Karpas-422 (cell line): ENCODE results near the gene NCMAP. TPM values are rescaled to one million over a fixed set of nuclear protein-coding genes. Genes with fewer than 3 reads are reported as not detected.

Source experiments
- DNase-seq: peaks from one replicate; pipeline ENCODE4 v3.0.0-alpha.2; 2015
- H2AFZ ChIP-seq: fragments of 200-600 bp; sonication (generic); 2 replicates; pipeline ENCODE4 v1.6.1; 2014; ENCODE audit warnings: antibody characterized with exemption, low read length, mixed read lengths
- H3K27ac ChIP-seq: fragments of 200-600 bp; sonication (generic); 2 replicates; pipeline ENCODE4 v1.5.1; 2014; ENCODE audit warnings: mild to moderate bottlenecking, low read length, moderate library complexity
- H3K27me3 ChIP-seq: fragments of 200-600 bp; sonication (generic); 2 replicates; pipeline ENCODE4 v1.6.1; 2014; ENCODE audit warnings: low read length, mixed read lengths
- H3K36me3 ChIP-seq: fragments of 200-600 bp; sonication (generic); 2 replicates; pipeline ENCODE4 v1.6.1; 2014; ENCODE audit warnings: low read length, mixed read lengths; ENCODE audit not compliant: insufficient read depth
- H3K4me1 ChIP-seq: fragments of 200-600 bp; sonication (generic); 2 replicates; pipeline ENCODE4 v1.6.1; 2014; ENCODE audit warnings: mild to moderate bottlenecking, low read length, mixed read lengths
- H3K4me2 ChIP-seq: fragments of 200-600 bp; sonication (generic); 2 replicates; pipeline ENCODE4 v1.6.1; 2014; ENCODE audit warnings: low read length, low read depth, mild to moderate bottlenecking; ENCODE audit not compliant: poor library complexity, severe bottlenecking
- H3K4me3 ChIP-seq: fragments of 200-600 bp; sonication (generic); 2 replicates; pipeline ENCODE4 v1.5.1; 2014; ENCODE audit warnings: mild to moderate bottlenecking, antibody characterized with exemption, low read length, mixed read lengths
- H3K79me2 ChIP-seq: fragments of 200-600 bp; sonication (generic); 2 replicates; pipeline ENCODE4 v1.6.1; 2014; ENCODE audit warnings: mild to moderate bottlenecking, low read length, mixed read lengths
- H3K9ac ChIP-seq: fragments of 200-600 bp; sonication (generic); 2 replicates; pipeline ENCODE4 v1.6.0; 2014; ENCODE audit warnings: low read length
- H3K9me2 ChIP-seq: fragments of 200-600 bp; sonication (generic), shearing (Covaris generic); replicated peaks from 2 replicates; pipeline ENCODE4 v1.6.0; 2014; ENCODE audit warnings: mild to moderate bottlenecking, low read length, moderate library complexity; ENCODE audit not compliant: insufficient read depth
- H3K9me3 ChIP-seq: fragments of 300-700, 200-600 bp; sonication (generic); 2 replicates; pipeline ENCODE4 v1.6.1; 2014; ENCODE audit warnings: low read length, mixed read lengths
- H4K20me1 ChIP-seq: fragments of 200-600 bp; sonication (generic); 2 replicates; pipeline ENCODE4 v1.6.1; 2014; ENCODE audit warnings: mild to moderate bottlenecking, antibody characterized with exemption, low read length, low read depth; ENCODE audit not compliant: insufficient read depth
- total RNA-seq: library from RNA; depleted of rRNA; stranded (reverse); fragments of >200 nt; shearing (Covaris generic); gene quantifications from 2 replicates; pipeline ENCODE4 v1.2.3, GENCODE V29; 2014; ENCODE audit warnings: low replicate concordance

NCMAP gene
- total RNA-seq, 1 experiment from 2014 or later: not detected

DNA sequence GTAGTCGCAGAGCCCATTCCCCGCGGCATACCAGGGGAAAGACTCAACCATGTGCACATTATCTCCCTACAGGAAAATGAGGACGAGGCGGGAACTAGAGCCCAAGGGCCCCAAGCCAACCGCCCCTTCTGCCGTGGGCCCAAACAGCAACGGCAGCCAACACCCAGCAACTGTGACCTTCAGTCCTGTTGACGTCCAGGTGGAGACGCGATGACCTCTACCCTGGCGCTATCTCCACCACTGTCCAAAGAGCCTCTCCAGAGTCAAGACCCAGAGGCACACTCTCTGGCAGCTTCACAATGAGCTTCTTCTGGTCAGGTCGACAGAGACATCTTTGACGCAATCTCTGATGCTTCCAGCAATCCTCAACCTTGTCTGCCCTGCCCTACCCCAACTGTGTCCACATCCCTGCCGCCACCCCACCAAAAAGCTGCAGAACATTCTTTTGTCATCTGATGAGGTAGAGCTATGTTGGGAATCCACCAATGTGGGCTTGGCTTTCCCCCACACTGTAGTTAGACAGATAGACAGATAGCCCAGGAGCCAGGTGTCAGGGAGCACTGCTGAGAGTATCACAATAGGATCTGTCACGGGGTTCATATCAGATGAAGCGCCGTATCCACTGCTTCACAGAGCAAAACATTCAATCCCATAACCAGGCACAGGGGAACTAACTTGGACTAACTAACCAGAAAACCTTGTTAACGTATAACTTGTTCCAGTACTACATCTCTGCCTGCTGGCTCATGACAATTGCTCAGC lies 49.8 kb downstream of the NCMAP start:
- Histone ChIP-seq H3K9me2 (no peaks in the 10 kb centered on the region), H3K79me2 (no peaks in the 10 kb centered on the region), H3K4me1 (peaks cover 4% of the 10 kb centered on the region; the same call in 1 of the 2 replicates), H3K27ac (no peak overlapping the region), H3K9me3 (no peaks in the 10 kb centered on the region), H3K27me3 (no peaks in the 10 kb centered on the region), H4K20me1 (no peaks in the 10 kb centered on the region), H2AFZ (no peak overlapping the region), H3K9ac (no peak overlapping the region), H3K36me3 (no peaks in the 10 kb centered on the region), H3K4me3 (no peak overlapping the region), H3K4me2 (no peak overlapping the region)
- no peak for DNase-seq

DNA sequence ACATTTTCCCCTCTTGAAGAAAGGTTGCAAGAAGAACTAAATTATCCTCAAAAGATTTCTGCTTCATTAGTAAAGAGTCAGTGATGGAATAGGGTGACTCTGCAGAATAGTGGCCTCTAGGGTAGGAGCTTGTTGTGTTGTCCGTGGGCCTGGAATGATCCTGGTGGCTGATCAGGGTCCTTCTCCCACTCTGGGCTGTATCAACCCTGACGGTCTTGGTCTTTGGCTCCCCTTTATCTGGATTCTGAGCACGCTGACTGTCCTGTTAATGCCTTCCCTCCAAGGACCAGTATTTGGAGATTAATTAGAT lies 50.4 kb downstream of the NCMAP start:
- no peak overlapping the region for H3K27ac ChIP-seq
- H3K27me3 ChIP-seq: no peaks in the 10 kb centered on the region
- no peak for DNase-seq
- H3K9me3 ChIP-seq: no peaks in the 10 kb centered on the region
- H3K4me1 ChIP-seq: peaks cover 4% of the 10 kb centered on the region; the same call in 1 of the 2 replicates
- no peak overlapping the region for H3K4me3 ChIP-seq
- H3K9ac ChIP-seq: no peak overlapping the region
- no peaks in the 10 kb centered on the region for H4K20me1 ChIP-seq
- H3K4me2 ChIP-seq: no peak overlapping the region
- no peaks in the 10 kb centered on the region for H3K36me3 ChIP-seq
- H3K9me2 ChIP-seq: no peaks in the 10 kb centered on the region
- H2AFZ ChIP-seq: no peak overlapping the region
- no peaks in the 10 kb centered on the region for H3K79me2 ChIP-seq

DNA sequence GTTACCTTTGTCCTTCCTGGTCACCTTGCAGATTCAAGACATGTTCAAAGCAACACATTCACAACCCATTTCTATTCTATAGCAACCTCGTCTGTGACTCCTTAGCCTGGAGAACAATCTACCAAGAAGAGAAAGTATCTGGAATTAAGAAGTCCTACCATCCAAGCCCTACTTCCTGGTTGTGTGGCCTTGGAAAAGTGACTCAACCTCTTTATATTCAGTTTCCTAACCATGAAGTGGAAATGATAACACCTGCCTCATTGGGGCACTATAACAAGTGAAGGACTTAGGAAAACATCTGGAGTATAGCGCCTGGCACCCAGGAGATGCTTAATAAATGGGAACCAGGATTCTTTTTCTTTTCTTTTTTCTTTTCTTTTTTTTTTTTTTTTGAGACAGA lies 50.7 kb downstream of the NCMAP start:
- H3K9me2 ChIP-seq: no peaks in the 10 kb centered on the region
- no peak overlapping the region for H3K27ac ChIP-seq
- no peaks in the 10 kb centered on the region for H3K27me3 ChIP-seq
- no peaks in the 10 kb centered on the region for H3K79me2 ChIP-seq
- no peak overlapping the region for H3K4me3 ChIP-seq
- no peak overlapping the region for H3K4me2 ChIP-seq
- H2AFZ ChIP-seq: no peak overlapping the region
- H3K4me1 ChIP-seq: peaks cover 4% of the 10 kb centered on the region; the same call in 1 of the 2 replicates
- H4K20me1 ChIP-seq: no peaks in the 10 kb centered on the region
- no peak overlapping the region for H3K9ac ChIP-seq
- no peaks in the 10 kb centered on the region for H3K36me3 ChIP-seq
- no peaks in the 10 kb centered on the region for H3K9me3 ChIP-seq
- DNase-seq: no peak

DNA sequence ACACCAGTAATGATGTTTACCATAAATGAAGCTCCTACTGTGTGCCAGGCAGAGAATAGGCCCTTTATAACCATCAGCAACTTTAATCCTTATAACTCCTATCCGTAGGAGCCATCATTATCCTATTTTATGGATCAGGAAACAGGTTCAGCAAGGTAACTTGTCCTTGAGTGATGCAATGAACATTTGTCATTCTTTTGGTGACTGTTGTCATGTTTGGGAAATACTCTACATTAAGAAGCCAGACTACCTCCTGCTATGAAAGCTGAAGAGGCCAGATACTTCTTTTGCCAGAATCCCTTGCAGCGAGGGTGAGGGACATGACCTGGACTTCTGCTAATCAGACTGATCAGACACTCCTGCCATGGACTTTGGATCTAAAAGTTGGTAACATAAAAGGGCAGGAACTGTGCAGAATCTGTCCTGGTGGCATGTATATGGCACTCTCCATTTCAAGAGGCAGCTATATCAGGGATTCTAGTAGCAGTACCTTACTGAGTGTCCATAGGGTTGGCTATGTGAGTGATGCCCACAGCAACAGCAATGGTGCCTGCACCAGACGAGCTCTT lies 54.1 kb downstream of the NCMAP start:
- H3K4me3 ChIP-seq: no peak overlapping the region
- H2AFZ ChIP-seq: no peak overlapping the region
- no peaks in the 10 kb centered on the region for H4K20me1 ChIP-seq
- H3K27ac ChIP-seq: no peak overlapping the region
- no peaks in the 10 kb centered on the region for H3K27me3 ChIP-seq
- H3K4me2 ChIP-seq: no peak overlapping the region
- no peak for DNase-seq
- H3K9ac ChIP-seq: no peak overlapping the region
- H3K9me3 ChIP-seq: no peaks in the 10 kb centered on the region
- H3K79me2 ChIP-seq: no peaks in the 10 kb centered on the region
- no peaks in the 10 kb centered on the region for H3K9me2 ChIP-seq
- no peaks in the 10 kb centered on the region for H3K36me3 ChIP-seq
- no peaks in the 10 kb centered on the region for H3K4me1 ChIP-seq

DNA sequence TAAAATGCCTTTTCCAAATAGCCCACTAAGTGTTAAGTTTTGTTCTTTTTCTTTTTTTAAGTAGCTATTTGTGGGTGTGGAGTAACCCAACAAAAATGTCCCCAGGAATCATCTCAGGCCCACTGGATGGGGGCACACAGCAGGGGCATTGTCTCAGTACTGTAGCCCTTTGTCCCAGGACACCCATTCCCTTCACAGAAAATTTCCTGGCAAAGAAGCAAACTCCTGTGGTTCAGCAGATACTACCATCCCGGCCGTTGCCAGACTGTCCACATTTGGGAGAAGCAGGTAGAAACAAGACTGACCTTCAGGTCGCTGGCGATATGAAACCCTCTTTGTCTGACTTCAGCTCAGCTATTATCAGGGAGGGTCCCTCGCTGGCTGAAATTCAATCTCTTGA lies 63.5 kb downstream of the NCMAP start:
- no peak for DNase-seq
- no peaks in the 10 kb centered on the region for H3K9me2 ChIP-seq
- H3K4me1 ChIP-seq: no peaks in the 10 kb centered on the region
- H4K20me1 ChIP-seq: no peaks in the 10 kb centered on the region
- H3K36me3 ChIP-seq: no peaks in the 10 kb centered on the region
- no peak overlapping the region for H3K27ac ChIP-seq
- H3K4me3 ChIP-seq: no peak overlapping the region
- H3K79me2 ChIP-seq: no peaks in the 10 kb centered on the region
- no peak overlapping the region for H3K9ac ChIP-seq
- no peaks in the 10 kb centered on the region for H3K9me3 ChIP-seq
- no peaks in the 10 kb centered on the region for H3K27me3 ChIP-seq
- no peak overlapping the region for H3K4me2 ChIP-seq
- H2AFZ ChIP-seq: no peak overlapping the region

DNA sequence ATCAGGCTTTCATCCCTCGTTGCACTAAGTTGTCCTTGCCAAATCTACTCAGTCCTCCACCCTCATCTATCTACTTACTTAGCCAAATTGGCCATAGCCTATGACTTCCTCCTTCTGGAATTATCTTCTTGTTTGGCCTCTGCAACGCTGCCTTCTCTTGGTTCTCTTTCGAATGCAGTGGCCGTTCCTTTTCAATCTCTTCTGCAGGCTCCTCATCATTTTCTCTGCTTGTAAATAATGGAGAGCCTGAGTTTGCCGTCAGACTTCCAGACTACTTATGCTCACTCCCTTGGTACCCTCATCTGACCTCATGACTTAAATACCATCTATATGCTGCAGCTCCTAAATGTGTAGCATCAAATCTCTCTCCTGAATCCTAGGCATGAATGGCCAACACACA lies 64.8 kb downstream of the NCMAP start:
- H3K4me3 ChIP-seq: no peak overlapping the region
- DNase-seq: no peak
- H3K4me2 ChIP-seq: no peak overlapping the region
- no peaks in the 10 kb centered on the region for H3K4me1 ChIP-seq
- H3K36me3 ChIP-seq: no peaks in the 10 kb centered on the region
- no peaks in the 10 kb centered on the region for H3K27me3 ChIP-seq
- H3K9ac ChIP-seq: no peak overlapping the region
- H3K9me3 ChIP-seq: no peaks in the 10 kb centered on the region
- no peaks in the 10 kb centered on the region for H4K20me1 ChIP-seq
- no peak overlapping the region for H3K27ac ChIP-seq
- H2AFZ ChIP-seq: no peak overlapping the region
- no peaks in the 10 kb centered on the region for H3K9me2 ChIP-seq
- H3K79me2 ChIP-seq: no peaks in the 10 kb centered on the region

DNA sequence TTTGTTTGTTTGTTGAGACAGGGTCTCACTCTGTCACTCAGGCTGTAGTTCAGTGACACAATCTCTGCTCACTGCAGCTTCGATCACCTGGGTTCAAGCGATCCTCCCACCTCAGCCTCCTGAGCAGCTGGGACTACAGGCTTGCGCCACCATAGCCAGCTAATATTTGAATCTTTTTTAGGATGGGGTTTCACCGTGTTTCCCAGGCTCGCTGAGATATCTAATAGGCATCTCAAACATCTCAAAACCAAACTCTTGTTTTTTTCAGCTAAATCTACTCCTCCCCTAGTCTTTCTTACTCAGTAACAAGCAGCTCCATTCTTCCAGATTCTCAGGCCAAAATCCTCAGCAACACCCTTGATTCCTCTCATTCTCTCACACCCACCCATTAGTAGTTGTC lies 65.2 kb downstream of the NCMAP start:
- Histone ChIP-seq H3K9me2 (no peaks in the 10 kb centered on the region), H2AFZ (no peak overlapping the region), H3K27ac (no peak overlapping the region), H3K27me3 (no peaks in the 10 kb centered on the region), H3K36me3 (no peaks in the 10 kb centered on the region), H3K9ac (no peak overlapping the region), H3K4me3 (no peak overlapping the region), H3K4me2 (no peak overlapping the region), H3K4me1 (no peaks in the 10 kb centered on the region), H4K20me1 (no peaks in the 10 kb centered on the region), H3K79me2 (no peaks in the 10 kb centered on the region), H3K9me3 (no peaks in the 10 kb centered on the region)
- no peak for DNase-seq

DNA sequence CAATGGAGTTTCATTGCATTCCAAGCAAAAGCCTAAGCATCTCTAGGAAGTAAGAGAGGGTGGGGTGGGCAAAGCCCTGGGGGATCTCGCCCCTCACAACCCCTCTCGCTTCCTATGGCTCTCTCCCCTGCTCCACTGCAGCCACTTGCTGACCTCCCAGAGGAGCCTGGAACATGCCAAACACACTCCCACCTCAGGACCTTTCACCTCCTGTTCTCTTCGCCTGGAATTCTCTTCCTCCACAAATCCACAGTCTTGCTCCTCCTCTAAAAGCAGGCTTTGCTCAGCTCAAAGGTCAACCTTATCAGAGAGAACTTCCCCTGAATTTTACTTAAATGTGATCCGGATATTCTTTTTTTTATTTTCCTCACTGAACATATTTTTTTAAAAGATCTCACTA lies 66.3 kb downstream of the NCMAP start:
- Histone ChIP-seq H3K4me1 (no peaks in the 10 kb centered on the region), H2AFZ (no peak overlapping the region), H3K9ac (no peak overlapping the region), H3K4me2 (no peak overlapping the region), H3K27me3 (no peaks in the 10 kb centered on the region), H3K79me2 (no peaks in the 10 kb centered on the region), H3K9me2 (no peaks in the 10 kb centered on the region), H3K36me3 (no peaks in the 10 kb centered on the region), H3K27ac (no peak overlapping the region), H3K4me3 (no peak overlapping the region), H3K9me3 (no peaks in the 10 kb centered on the region), H4K20me1 (no peaks in the 10 kb centered on the region)
- DNase-seq: no peak
